Measurements from ENCODE around the gene NOS1AP.

DNA sequence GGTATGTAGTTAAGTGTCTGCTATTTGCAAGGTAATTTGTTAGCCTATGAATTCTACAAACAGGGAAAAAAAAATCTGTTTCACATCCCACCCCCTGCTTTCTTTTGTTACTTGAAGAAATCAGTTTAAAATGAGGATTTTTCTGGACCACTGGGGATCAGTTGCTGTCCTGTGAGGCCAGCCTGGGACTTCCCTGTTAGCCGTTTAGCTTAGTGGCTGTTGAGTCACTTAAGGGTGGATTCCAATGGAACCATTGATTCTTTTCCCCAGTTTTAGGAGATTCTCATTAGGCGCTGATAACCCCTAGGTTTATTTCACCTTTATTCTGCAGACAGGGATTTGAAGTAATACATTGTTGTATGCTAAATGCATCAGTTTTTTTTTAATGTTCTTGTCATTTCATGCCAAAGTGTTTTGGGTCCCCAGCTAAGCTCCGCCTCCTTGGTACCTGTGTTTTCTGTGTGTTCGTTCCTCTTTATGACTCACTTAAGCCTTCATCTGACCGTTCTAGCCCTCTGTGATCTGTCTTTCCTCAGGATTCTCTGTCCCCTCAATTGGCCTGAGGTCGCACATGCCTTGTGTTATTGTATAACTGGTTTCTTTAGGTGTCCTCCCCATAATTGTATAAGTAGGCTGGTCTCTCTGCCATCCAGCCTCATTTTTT is 59.3 kb downstream of the NOS1AP start:
- TF ChIP-seq CTCF (conservative IDR thresholded peaks at IDR 0.05; ENCODE audit: low read depth in 2 of 2) (no peak), ZNF331 (CRISPR knock-in tag; IDR thresholded peaks at IDR 0.05; ENCODE audit: low read depth) (no peak), EZH2 (IDR thresholded peaks at IDR 0.05; ENCODE audit: low read depth, unreplicated experiment) (no peak), JUNB (IDR thresholded peaks at IDR 0.05; ENCODE audit: unreplicated experiment) (no peak), EZH2phosphoT487 (IDR thresholded peaks at IDR 0.05; ENCODE audit: unreplicated experiment) (no peak), CREB1 (CRISPR knock-in tag; IDR thresholded peaks at IDR 0.05; ENCODE audit: low read depth) (no peak), POLR2AphosphoS5 (IDR thresholded peaks at IDR 0.05; ENCODE audit: low read depth) (no peak), REST (IDR thresholded peaks at IDR 0.05; ENCODE audit: unreplicated experiment) (no peak), STAT1 (IDR thresholded peaks at IDR 0.05; ENCODE audit: unreplicated experiment) (no peak)
- TF ChIP-seq, protein P1, sequence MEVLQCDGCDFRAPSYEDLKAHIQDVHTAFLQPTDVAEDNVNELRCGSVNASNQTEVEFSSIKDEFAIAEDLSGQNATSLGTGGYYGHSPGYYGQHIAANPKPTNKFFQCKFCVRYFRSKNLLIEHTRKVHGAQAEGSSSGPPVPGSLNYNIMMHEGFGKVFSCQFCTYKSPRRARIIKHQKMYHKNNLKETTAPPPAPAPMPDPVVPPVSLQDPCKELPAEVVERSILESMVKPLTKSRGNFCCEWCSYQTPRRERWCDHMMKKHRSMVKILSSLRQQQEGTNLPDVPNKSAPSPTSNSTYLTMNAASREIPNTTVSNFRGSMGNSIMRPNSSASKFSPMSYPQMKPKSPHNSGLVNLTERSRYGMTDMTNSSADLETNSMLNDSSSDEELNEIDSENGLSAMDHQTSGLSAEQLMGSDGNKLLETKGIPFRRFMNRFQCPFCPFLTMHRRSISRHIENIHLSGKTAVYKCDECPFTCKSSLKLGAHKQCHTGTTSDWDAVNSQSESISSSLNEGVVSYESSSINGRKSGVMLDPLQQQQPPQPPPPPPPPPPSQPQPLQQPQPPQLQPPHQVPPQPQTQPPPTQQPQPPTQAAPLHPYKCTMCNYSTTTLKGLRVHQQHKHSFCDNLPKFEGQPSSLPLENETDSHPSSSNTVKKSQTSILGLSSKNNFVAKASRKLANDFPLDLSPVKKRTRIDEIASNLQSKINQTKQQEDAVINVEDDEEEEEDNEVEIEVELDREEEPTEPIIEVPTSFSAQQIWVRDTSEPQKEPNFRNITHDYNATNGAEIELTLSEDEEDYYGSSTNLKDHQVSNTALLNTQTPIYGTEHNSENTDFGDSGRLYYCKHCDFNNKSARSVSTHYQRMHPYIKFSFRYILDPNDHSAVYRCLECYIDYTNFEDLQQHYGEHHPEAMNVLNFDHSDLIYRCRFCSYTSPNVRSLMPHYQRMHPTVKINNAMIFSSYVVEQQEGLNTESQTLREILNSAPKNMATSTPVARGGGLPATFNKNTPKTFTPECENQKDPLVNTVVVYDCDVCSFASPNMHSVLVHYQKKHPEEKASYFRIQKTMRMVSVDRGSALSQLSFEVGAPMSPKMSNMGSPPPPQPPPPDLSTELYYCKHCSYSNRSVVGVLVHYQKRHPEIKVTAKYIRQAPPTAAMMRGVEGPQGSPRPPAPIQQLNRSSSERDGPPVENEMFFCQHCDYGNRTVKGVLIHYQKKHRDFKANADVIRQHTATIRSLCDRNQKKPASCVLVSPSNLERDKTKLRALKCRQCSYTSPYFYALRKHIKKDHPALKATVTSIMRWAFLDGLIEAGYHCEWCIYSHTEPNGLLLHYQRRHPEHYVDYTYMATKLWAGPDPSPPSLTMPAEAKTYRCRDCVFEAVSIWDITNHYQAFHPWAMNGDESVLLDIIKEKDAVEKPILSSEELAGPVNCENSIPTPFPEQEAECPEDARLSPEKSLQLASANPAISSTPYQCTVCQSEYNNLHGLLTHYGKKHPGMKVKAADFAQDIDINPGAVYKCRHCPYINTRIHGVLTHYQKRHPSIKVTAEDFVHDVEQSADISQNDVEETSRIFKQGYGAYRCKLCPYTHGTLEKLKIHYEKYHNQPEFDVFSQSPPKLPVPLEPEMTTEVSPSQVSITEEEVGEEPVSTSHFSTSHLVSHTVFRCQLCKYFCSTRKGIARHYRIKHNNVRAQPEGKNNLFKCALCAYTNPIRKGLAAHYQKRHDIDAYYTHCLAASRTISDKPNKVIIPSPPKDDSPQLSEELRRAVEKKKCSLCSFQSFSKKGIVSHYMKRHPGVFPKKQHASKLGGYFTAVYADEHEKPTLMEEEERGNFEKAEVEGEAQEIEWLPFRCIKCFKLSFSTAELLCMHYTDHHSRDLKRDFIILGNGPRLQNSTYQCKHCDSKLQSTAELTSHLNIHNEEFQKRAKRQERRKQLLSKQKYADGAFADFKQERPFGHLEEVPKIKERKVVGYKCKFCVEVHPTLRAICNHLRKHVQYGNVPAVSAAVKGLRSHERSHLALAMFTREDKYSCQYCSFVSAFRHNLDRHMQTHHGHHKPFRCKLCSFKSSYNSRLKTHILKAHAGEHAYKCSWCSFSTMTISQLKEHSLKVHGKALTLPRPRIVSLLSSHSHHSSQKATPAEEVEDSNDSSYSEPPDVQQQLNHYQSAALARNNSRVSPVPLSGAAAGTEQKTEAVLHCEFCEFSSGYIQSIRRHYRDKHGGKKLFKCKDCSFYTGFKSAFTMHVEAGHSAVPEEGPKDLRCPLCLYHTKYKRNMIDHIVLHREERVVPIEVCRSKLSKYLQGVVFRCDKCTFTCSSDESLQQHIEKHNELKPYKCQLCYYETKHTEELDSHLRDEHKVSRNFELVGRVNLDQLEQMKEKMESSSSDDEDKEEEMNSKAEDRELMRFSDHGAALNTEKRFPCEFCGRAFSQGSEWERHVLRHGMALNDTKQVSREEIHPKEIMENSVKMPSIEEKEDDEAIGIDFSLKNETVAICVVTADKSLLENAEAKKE (CRISPR knock-in tag; IDR thresholded peaks at IDR 0.05), result no peak
